GM21576 (cell line): ENCODE measurements around the gene PANX1.
A peak's percentile ranks its signal among the peaks of the same experiment; 100 is the strongest.
"Not testable (repeated sequence)": the region's sequence is repeated elsewhere in the genome, so short reads cannot be mapped to it uniquely, and the experiment has no call there.

ENCODE experiments used
- ATAC-seq: cut with Tn5 transposase; IDR thresholded peaks from one replicate; pipeline ENCODE4 v1.9.1; 2021; ENCODE audit warnings: mild to moderate bottlenecking, moderate library complexity; ENCODE audit not compliant: unreplicated experiment

PANX1 gene

GRCh38 chr11:94149431-94150017 lies 20.9 kb downstream of the PANX1 start:
- no peak for ATAC-seq

DNA sequence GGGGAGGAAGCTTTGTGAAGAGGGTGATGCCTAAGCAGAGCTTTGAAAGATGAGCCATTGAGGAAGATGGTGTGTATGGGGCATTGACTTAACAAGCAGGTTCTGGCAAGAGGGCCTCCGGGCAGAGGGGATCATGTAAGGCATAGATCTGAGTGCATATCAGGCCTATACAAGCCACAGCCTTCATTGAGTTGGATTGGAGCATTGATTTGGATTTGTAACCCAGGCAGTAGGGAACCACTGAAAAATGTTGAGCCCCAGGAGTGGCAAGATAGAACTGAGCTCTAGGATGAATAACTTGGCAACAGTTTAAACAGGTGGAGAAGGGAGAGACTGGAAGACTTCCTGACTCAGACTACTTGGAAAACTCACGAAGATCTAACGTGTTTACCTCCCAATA lies 21.4 kb downstream of the PANX1 start:
- ATAC-seq, result no peak

- no peak for ATAC-seq
Observed at GRCh38 chr11:94150704-94151685, 22.4 kb downstream of the PANX1 start.

GRCh38 chr11:94151903-94152677 lies 23.4 kb downstream of the PANX1 start:
- no peak for ATAC-seq

GRCh38 chr11:94152678-94153065 lies 24.0 kb downstream of the PANX1 start:
- ATAC-seq, result no peak

GRCh38 chr11:94153320-94153719 lies 24.7 kb downstream of the PANX1 start:
- ATAC-seq, result no peak

DNA sequence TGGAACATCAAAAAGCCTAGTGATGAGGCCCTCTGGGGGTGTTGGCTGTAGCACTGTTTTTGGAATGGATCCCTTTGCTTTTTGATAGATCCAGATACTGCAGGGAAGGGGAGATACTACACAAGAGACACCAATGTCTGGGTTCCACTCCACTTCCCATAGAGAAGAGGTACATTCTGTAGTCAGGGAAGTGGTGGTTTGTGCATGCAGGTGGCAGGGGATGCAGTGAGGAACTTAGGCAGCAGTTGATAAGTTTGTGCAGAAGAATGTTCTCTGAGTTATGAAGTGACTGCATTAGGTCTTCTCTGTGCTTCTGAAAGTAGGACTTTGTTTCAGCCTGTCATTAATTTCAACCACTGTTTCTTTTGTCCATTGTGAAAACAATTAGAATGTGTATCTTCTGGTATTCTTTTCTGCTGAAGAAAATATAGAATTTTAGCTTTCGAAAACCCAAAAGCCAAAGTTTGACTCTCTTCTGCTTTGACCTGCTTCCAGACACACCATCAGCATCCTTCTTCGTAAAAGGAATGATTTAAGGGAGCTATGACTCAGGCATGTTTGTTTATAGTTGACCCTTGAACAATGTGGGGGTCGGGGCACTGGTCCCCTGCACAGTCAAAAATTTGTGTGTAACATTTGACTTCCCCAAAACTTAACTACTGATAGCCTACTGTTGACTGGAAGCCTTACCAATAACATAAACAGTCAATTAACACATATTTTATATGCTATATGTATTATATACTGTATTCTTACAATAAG lies 25.6 kb downstream of the PANX1 start:
- ATAC-seq, result no peak

GRCh38 chr11:94157339-94157738 lies 28.7 kb downstream of the PANX1 start:
- not testable (repeated sequence) for ATAC-seq

GRCh38 chr11:94168882-94169281 lies 40.2 kb downstream of the PANX1 start:
- no peak for ATAC-seq

- ATAC-seq, result no peak
Observed at GRCh38 chr11:94169516-94169915, 40.9 kb downstream of the PANX1 start.

DNA sequence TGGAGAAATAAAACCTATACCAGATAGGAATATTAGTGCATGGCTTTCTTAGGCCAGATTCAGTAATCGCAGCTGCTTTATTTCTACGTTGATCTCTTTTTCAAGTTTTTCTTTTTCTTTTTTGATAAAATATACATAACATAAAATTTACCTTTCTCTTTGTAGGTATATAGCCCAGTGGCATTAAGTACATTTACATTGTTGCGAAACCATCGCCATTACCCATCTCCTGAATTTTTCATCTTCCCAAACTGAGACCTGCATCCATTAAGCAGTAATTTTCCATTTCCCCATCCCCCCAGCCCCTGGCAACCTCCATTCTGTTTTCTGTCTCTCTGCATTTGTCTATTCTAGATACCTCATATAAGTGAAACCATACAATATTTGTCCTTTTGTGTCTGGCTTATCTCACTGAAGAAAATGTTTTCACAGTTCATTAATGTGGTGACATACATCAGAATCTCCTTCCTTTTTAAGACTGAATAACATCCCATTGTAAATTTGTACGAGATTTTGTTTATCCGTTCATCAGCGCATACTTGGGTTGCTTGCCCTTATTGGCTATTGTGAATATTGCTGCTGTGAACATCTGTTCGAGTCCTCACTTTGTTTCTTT lies 41.4 kb downstream of the PANX1 start:
- ATAC-seq, result no peak

- no peak for ATAC-seq
Observed at GRCh38 chr11:94170953-94171352, 42.3 kb downstream of the PANX1 start.

GRCh38 chr11:94171693-94172440 lies 43.2 kb downstream of the PANX1 start:
- peak; percentile 74 for ATAC-seq

DNA sequence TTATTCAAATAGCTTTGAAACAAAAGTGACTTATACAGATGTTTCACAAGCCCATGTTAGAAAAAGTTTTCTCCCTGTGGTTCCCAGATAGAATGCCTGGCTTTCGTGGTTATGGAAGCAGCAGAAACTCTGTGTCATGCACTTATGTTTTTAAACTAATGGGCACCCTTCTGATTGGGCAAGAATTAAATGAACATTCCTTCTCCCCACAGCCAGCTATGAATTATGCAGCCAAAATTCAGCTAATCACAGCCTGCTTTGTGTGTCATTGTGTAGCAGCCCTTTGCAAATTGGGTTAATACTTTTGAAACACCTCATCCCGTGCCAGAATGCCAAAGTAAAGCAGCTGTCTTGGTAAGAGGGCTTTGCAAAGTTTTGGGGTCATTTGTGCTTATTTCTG lies 46.9 kb downstream of the PANX1 start:
- ATAC-seq, result no peak

DNA sequence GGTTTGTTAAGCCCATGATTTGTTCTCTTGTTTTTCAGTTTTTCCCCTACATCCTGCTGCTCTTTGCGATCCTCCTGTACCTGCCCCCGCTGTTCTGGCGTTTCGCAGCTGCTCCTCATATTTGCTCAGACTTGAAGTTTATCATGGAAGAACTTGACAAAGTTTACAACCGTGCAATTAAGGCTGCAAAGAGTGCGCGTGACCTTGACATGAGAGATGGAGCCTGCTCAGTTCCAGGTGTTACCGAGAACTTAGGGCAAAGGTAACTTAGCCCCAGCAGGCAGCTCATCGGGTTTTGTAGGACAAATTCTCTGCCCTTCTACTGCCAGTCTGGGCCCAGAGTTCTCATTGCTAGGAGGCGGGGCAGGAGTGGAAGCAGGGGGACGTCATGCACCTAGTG lies 49.7 kb downstream of the PANX1 start:
- no peak for ATAC-seq

GRCh38 chr11:94179696-94180095 lies 51.1 kb downstream of the PANX1 start:
- ATAC-seq, result no peak

DNA sequence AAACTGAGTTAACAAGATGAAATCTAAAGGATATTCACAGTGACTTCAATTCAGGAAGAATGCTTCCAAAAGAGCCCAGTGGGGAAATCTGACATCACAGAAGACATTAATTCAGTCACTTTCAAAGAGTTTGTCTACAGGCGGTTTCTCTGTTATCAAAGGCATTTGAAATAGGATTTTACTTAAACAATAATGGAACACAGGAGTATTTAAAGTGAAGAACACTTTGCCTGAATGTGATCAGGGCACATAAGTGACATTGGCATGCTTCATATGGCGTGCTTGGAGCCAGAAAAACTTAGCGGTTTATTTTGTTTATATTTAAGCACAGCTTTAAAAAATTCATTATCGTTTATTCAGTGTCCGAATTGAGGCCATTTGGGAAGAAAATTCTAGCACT lies 52.9 kb downstream of the PANX1 start:
- ATAC-seq, result no peak

DNA sequence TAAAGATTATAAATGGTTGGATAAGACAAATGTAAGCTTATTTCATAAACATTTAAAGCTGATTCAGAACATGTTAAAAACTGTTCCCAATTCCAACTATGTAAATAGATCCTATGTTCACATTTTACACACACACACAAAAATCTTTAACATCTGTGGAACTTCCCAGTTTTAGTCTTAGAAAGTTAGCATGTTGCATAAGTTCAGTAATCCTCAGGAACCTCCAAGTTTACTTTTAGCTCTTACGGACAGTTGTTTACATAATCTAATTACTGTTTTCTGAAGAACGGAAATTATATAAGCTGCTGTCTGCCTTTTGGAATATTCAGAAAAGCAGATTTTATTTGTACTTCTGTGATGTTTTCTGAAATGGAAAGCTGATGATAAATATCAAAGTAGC lies 53.3 kb downstream of the PANX1 start:
- no peak for ATAC-seq

- no peak for ATAC-seq
Observed at GRCh38 chr11:94183251-94183885, 54.7 kb downstream of the PANX1 start.
